Stimulated activated CD4-positive, alpha-beta T cell treated with anti-CD3 and anti-CD28 coated beads, Interleukin-15, amount 100 ng/mL, for 1 hour (primary cell): ENCODE data around the gene PRR20G.
"Not testable (repeated sequence)": the region's sequence is repeated elsewhere in the genome, so short reads cannot be mapped to it uniquely, and the experiment has no call there.

Experiments used
- DNase-seq, 2 donors: peaks; one replicate each; pipeline ENCODE4 v3.0.0-alpha.2; 2020; ENCODE audit warnings: low read depth in 1 of 2, low spot score in 1 of 2

PRR20G gene

DNA sequence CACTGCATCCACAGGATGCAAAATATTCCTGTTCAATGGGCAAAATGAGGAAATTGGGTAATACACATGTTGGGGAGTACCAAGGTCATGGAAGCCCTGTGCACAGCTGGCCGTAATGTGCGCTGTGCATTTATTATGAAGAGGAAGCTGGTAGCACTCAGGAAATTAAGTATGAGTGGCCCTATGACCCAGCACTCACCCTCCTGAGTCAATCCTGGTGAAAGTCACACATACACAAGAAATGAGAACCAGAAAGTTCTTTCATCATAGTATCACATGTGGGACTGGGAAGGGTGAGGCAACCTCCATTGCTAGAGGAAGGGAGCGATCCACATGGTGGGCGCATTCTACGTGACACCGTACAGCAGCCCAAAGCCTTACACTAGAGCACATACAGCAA lies 11.4 kb upstream of the PRR20G start:
- DNase-seq, result no peak

DNA sequence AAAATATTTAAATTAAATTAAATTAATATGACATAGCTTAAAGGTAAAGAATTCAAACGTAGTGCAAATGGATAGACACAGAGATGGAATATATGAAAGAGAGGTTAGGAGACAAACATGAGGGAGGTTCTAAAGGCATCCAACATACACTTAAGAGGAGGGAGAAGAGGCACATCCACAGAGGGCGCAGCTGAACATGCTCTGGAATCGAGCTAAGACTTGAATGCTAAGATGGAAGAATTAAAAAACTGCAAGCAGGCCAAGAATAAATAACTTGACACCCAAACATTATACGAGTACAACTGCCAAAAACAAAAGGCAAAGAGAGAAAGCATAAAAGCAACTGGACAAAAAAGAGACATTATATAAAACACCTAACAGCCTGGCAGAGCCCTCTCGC lies 9.1 kb upstream of the PRR20G start:
- DNase-seq, result no peak

DNA sequence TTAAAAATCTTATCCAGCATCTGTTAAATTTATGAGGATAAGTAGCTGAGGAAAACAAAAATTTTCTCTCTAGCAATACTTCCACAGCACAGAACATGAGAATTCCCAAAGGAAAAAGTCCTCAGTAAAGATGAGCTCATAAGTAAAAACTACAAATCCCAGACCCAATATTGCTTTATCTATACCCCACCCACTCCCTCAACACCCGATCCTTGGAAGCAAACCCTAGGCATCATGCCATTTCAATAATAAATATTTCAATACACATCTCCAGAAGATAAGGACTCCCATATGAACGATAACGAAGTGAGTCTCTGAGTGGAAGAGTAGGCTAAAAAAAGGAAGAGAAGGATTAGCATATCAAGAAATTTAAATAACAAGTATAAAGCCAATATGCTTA lies 8.3 kb upstream of the PRR20G start:
- DNase-seq, result no peak

DNA sequence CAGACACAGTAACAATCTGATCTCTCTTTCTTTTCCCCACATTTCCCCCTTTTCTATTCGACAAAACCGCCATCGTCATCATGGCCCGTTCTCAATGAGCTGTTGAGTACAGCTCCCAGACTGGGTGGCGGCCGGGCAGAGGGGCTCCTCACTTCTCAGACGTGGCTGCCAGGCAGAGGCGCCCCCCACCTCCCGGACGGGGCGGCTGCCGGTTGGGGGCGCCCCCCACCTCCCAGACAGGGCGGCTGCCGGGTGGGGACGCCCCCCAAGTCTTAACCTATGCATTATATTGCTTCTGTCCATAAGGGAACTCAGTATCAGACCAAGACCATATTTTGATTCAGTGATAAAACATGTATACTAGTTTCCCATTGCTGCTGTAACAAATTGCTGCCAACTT lies 5.8 kb upstream of the PRR20G start:
- DNase-seq, result not testable (repeated sequence)

DNA sequence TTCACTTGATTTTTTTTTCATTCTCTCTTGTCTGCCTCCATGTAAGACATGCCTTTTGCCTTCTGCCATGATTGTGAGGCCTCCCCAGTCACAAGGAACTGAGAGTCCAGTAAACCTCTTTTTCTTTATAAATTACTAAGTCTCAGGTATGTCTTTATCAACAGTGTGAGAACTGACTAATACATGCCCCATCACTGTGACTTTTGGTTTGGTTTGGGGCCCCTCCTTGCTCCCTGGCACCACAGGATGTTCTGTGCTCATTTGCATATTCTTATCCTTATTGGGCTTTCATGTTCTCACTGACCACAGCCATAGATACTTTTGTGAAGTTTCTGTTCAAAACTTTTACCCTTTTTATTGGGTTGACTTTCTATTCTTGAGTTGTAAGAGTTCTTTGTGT lies 3.8 kb upstream of the PRR20G start:
- no peak for DNase-seq

DNA sequence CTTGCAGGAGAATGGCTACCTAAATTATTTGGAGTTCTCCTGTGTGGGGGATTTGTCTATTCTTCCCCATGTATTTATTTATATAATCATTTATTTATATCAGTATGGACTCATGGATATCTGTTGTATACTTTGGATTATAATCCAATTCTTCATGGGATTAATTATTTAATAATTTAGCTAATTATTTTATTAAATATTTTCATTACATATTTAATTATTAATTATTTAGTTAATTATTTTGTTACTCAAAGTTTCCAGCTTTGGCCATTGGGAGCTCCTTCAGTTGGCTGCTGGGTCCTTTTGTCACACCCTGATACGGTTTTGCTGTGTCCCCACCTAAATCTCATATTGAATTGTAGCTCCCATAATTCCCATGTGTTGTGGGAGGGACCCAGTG lies 3.3 kb upstream of the PRR20G start:
- DNase-seq, result no peak

DNA sequence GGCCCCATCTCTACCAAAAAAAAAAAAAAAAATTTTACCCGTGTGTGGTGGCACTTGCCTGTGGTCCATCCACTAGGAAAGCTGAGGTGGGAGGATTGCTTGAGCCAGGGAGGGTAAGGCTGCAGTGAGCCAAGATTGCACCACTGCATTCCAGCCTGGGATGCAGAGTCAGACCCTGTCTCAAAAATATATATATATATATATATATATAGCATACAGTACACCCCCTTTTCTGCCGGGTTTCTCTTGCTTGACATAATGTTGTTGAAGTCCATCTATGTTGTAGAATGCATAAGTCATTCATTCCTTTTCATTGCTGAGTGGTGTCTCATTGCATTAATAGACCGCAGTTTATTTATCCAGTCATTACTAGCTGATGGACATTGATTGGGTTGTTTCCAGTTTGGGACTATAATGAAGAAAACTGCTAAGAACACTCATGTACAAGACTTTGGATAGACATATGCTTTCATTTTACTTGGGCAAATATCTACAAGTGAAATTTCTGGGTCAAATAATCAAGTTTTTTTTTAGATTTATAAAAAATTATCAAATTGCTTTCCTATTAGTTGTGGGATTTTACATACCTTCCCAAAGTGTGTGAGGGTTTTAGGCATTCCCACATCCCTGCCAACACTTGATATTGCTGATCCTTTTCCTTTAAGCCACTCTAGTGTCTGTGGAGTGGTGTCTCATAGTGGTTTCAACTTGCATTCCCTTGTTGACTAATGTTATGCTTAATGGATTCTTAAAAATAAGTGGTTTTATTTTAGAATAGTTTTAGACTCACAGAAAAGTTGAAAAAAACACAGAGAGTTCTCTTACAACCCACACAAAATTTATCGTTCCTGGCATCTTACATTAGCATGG lies 2.1 kb upstream of the PRR20G start:
- DNase-seq, result no peak

DNA sequence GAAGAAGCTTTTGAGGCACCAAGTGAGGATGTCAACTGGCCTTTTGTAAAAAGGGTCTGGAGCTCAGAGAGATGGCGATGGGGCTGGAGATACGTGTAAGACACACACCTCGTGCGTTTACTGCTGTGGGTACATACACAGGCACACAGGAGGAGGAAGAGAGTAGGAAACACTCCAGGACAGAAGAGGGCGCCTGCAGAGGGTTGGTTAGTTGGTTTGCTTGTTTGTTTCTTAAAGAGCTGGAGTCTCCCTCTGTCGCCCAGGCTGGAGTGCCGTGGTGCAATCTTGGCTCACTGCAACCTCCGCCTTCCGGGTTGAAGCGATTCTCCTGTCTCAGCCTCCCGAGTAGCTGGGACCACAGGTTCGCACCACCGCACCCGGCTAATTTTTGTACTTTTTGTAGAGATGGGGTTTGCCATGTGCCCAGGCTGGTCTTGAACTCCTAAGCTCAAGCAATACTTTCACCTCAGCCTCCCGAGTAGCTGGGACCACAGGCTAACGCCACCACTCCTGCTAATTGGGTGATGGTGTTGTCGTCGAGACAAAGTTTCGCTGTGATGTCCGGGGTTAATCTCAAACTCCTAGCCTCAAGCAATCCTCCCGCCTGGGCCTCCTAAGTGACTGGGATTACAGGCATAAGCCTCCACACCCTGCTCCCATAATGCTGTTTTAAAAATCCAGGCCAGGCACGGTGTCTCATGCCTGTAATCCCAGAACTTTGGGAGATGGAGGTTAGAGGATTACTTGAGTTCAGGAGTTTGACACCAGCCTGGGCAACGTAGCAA lies 1.3 kb upstream of the PRR20G start:
- no peak for DNase-seq

DNA sequence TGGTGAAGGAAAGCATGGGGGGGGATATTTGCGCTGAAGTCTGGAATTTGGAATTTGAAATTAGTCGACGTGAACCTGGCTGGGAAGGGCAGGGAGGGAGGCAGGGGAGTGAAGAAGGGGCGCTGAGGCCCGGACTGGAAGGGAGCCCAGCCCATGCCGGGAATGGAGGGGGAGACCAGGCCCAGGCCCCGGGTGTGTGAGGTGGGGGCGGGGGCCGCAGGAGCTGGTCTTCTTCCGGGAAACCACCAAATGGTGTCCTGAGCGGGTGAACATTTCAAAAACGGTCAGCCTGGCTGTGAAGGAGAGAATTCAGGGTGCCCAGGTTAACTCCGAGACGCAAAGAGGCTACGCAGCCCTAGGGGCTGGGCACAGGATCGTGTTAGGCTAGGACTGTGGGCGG lies 497 bp upstream of the PRR20G start:
- no peak for DNase-seq

DNA sequence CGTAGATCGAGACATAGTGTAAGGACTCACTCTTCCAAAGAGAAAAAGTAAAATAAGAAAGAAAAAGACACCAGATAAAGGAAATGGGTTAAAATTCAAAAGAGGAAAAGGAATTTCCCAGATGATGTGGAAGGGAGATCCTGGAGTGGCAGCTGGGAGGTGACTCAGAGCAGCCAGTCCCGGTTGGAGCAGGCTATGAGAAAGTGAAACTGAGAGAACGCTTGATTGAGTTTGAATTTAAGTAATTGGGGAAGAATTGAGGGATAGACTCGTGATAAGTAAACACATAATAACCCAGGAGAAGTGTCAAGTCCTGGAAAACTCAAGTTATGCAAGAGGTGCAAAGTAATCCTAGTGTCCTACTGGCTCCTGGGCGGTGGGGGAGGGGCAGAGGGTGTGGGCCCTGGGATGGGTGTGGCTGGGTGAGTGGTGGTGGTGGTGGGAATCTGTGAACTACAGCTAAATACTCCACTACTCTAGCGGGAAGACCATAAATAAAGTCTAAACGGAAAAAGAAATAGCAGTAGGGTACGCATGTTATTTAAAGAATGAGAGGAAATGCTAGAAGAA lies 1.2 kb downstream of the PRR20G start:
- DNase-seq, result no peak

DNA sequence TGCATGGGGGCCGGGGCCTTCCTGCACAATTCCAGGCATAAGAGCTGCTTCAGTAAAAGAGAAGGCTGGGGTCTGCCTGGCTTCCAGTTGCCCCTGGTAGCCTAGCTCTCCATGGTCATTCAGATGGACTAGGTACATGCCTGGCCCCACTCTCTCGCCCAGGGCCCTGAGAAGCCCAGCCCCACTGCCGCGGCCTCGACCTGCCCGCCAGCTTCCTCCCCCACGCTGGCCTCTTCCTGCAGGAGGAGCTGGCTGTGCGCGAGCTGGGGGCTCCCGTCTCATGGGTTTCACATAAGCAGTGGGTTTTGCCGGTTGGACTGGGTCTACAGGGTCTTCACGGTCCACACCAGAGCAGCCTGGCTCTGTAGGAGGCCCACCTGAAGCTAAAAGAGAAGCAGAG lies 3.6 kb downstream of the PRR20G start:
- no peak for DNase-seq

DNA sequence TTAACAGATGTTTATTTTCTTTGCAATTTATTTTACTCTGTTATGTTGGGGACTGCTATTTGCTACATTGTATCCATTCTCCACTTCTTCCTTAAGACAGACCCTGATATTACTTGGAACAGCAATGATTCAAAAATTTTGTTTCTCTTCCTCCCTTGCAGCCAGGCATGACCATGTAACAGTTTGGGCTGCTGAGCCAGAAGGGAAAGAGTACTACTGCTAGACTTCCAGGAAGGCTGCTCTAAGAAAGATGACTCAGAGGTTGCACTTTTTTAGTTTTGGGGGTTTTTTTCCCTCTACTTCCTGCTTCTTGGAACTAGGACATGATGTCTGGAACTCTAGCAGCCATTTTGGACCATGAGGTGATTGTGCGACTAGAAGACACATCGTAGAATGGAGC lies 10.3 kb downstream of the PRR20G start:
- DNase-seq, result no peak

DNA sequence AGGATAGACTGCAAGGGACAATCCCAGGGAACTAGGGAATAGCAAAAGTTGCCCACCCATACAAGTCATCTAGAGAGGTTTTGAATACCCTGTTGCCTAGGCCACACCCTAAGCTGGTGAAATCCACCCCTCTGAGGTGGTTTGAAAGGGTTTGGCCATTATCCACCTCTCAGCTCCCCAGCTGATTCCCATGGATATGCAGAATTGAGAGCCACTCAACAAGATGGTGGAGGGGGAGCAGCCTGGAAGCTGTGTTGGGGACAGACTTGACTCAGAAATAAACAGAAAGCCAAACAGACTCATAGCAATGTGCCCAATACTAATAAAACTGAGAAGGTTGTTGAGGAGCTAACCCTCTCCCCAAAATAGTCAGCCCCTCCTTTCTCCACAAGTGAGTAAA lies 10.9 kb downstream of the PRR20G start:
- no peak for DNase-seq

DNA sequence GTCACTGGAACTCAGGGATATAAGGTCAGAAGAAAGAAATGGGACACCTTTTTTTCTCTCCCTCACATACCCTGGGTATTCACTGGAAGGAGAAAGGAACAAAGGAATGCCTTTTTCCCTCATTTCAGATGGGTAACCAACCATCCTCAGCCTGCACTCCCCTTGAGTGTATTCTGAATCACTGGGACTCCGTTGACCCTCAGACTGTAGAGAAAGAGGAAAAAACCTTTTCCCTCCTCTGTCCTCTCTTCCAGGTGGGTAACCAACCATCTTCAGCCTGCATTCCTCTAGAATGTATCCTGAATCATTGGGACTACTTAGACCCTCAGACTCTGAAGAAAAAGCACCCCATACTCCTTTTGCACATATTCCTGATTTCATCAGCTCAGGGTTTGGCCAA lies 11.4 kb downstream of the PRR20G start:
- no peak for DNase-seq

DNA sequence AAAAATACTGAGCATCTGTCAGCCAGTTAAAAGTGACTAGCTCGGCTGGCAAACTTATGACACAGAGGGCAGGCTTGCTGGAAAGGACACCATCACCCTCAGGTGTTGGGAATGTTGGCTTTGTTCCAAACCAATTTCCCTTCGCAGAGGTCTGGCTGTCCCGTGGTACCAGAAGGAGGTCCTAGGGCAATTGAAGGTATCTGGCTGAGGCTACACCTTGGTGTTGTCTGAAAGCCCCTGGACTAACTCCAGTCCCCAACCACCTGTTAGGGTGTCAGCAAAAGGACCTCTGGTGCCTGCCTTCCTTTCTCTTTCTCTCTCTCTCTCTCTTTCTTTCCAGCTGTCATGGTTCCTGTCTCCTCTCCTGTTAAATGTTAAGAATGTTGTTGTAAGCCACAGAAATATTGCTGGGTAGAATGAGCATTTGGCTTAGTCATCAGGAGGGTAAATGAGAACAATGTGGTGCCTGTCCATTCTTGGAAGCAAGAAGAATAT lies 12.5 kb downstream of the PRR20G start:
- no peak for DNase-seq

DNA sequence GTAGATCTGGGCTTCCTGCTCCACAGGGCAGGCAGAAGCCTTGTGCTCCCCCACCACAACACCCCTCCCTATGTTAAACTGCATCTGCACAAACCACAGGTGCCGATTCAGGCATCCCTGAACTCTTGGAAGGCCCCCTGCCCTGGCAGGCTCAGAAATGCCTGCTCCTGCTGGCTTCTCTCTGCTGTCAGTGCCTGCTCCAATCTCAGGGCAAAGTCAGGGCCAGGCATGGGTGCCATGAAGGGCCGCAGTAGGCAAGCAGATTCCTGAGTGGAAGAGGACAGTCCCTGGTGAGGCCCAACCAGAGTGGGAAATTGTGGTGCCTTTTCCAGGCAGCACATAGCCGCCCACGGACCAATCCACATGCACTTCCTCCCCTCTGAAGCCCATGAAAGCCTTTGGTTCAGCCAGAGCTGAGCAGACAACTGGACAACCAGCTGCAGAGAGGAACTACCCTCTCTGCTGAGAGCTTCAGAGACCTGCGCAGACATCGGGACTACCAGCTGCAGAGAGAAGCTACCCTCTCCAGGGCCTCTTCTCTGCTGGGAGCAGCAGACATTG lies 13.6 kb downstream of the PRR20G start:
- DNase-seq, result no peak

DNA sequence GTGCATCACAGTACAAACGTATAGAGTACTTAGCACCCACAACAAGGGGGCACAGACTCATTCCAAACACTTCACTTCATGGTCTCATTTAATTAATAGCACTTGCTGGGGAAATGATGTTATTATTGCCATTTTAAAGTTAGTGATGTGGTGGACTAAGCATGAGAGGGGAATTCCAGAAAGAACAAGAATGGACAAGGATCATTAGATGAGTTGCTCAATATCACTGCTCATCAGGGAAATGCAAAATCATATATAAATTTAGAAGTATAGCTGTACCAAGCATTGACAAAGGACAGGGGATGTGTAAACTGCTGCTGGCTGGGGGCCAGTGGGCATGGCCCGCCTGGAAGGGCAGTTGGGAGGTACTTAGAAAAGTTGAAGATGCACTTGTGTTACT lies 14.6 kb downstream of the PRR20G start:
- no peak for DNase-seq

DNA sequence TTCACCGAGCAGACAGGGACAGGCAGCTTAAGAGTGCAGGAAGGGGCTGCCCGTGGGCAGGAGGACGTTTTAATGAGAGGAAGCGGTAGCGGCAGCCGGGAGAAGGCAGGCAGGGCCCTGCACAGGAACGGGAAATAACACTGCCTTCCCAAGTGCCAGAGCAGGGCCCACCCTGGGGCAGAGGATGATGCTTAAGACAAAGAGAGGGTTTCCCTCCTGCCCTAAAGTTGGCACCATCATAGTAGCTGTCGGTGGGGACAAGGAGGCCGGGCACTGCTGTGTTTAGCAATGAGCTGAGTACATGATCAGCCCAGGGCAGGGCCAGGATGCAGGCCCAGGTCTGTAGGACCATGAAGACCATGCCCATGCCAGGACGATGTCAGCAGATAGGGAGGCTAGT lies 21.7 kb downstream of the PRR20G start:
- DNase-seq, result no peak

DNA sequence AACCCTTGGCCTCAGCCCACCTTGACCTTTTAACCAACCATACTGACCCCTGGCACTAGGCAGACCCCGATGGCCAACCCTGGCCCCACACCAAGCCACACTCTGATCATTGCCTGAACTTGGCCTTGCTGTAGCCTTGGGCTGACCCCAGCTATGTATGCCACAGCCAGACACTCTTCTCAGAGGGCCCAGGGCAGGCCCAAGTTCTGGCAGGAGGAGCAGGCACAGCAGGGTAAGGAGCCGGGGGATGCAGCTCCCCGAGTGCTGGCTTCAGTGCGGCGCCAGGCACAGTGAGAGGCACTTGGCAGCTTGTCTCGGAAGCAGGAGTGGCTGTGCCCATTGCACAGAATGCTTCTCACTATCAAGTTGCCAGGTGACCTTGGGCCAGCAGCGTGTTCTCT lies 22.3 kb downstream of the PRR20G start:
- no peak for DNase-seq

DNA sequence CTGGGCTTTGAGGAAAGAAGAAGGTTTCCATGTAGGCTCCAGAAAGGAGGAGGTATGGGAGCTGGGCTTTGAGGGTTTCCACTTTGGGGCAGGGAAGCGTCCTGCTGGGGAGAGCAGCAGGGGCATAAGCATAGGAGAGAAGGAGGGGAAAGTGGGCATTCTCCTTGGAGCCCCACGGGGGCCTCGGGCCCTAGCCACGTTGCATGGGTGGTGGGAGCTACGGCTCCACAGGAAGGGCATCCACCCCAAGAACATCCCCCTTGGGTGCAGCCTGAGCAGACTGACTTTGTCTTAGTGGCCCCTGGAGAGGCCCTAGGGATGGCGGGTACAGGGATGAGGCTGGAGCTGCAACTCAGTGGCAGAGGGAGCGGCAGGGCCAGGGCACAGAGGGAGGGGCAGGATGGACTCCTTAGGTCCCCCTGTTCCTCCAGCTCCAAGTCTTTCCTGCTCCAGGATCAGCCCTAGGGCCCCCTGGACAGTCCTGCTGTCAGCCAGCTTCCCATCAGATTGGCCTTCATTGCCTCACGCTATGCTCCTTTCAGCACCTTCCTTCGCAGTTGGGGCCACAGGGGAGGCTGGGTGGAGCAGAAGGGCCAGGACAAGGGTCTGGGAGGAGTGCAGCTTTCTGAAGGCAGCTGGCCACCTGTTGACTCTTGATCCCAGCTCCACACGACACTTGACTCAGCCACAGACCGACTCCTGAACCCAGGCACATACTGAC lies 22.9 kb downstream of the PRR20G start:
- DNase-seq, result no peak

DNA sequence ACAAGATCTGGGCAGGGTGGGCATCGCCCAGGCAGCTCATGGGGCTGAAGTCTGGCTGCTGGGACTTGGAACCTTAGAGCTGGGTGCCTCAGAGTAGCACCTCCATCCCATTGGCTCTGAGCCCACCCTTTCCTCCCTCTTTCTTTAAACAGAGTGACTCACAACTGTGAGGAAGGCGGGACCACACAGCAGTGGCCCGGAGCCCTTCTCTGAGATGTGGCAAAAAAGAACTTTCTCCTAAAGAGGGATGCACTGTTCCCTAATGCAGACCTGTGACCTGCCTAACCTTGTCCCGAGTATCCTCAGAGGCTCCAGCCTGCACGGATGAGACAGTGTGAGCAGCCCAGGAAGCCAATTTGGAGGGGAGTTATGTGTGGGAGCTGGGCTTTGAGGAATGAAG lies 23.6 kb downstream of the PRR20G start:
- DNase-seq, result no peak
